ENCODE results near the gene FAM13A.
A peak's percentile ranks its signal among the peaks of the same experiment; 100 is the strongest.
"Not testable (repeated sequence)": the region's sequence is repeated elsewhere in the genome, so short reads cannot be mapped to it uniquely, and the experiment has no call there.

The FAM13A gene

GRCh38 chr4:89039730-89040338 lies 17.2 kb downstream of the FAM13A start:
- peak; percentile 28 for DNase-seq

GRCh38 chr4:89036535-89036934 lies 20.4 kb downstream of the FAM13A start:
- DNase-seq: no peak

- DNase-seq: no peak
These were observed 25.7 kb downstream of the FAM13A start for GRCh38 chr4:89031272-89031671.

- DNase-seq: no peak
These were observed 27.4 kb downstream of the FAM13A start for GRCh38 chr4:89029591-89029990.

- DNase-seq: no peak
These were observed 30.4 kb downstream of the FAM13A start for GRCh38 chr4:89026542-89026941.

GRCh38 chr4:89024051-89024675 lies 32.8 kb downstream of the FAM13A start:
- DNase-seq: peak; percentile 86

GRCh38 chr4:89023140-89023539 lies 33.8 kb downstream of the FAM13A start:
- no peak for DNase-seq

GRCh38 chr4:89022426-89023128 lies 34.4 kb downstream of the FAM13A start:
- DNase-seq: no peak

GRCh38 chr4:89021684-89022083 lies 35.3 kb downstream of the FAM13A start:
- DNase-seq: peak; percentile 14

GRCh38 chr4:89021062-89021461 lies 35.9 kb downstream of the FAM13A start:
- no peak for DNase-seq

GRCh38 chr4:89014897-89015296 lies 42.1 kb downstream of the FAM13A start:
- not testable (repeated sequence) for DNase-seq

GRCh38 chr4:89009761-89010369 lies 47.1 kb downstream of the FAM13A start:
- no peak for DNase-seq

- no peak for DNase-seq
These were observed 47.9 kb downstream of the FAM13A start for GRCh38 chr4:89009115-89009514.

GRCh38 chr4:89008166-89008565 lies 48.8 kb downstream of the FAM13A start:
- DNase-seq: no peak

- DNase-seq: no peak
These were observed 49.5 kb downstream of the FAM13A start for GRCh38 chr4:89007338-89007939.

GRCh38 chr4:89006307-89006706 lies 50.7 kb downstream of the FAM13A start:
- DNase-seq: no peak

- DNase-seq: not testable (repeated sequence)
These were observed 51.9 kb downstream of the FAM13A start for GRCh38 chr4:89005066-89005465.

GRCh38 chr4:89001647-89002445 lies 55.1 kb downstream of the FAM13A start:
- no peak for DNase-seq

- DNase-seq: peak; percentile 88
These were observed 56.1 kb downstream of the FAM13A start for GRCh38 chr4:89000844-89001360.

- no peak for DNase-seq
These were observed 56.6 kb downstream of the FAM13A start for GRCh38 chr4:89000382-89000781.

- no peak for DNase-seq
These were observed 57.5 kb downstream of the FAM13A start for GRCh38 chr4:88999392-88999930.

GRCh38 chr4:88998891-88999290 lies 58.1 kb downstream of the FAM13A start:
- no peak for DNase-seq

Data from OCI-M1 (cell line).